Omental fat pad (tissue), 4 donors: ENCODE data around the gene TFCP2. TPM values are rescaled to one million over a fixed set of nuclear protein-coding genes. Genes with fewer than 3 reads are reported as not detected.

Source experiments
- ATAC-seq: fragments of 150-250 bp; one replicate; pipeline ENCODE4 v1.9.1; 2016; ENCODE audit warnings: mild to moderate bottlenecking, moderate library complexity; ENCODE audit not compliant: low FRiP score
- DNase-seq: peaks from one replicate; pipeline ENCODE4 v3.0.0-alpha.2; 2019; ENCODE audit warnings: low spot score
- CTCF ChIP-seq, 3 donors: fragments of 450-650 bp; IDR thresholded peaks; one replicate each; pipeline ENCODE4 v1.5.1; 2016 to 2017; ENCODE audit warnings: antibody characterized with exemption in 3 of 3, mild to moderate bottlenecking in 3 of 3, moderate library complexity in 2 of 3
- total RNA-seq, 4 donors: library from RNA; depleted of rRNA; stranded (reverse); fragments of >200 nt; gene quantifications; one replicate each; pipeline ENCODE4 v1.1.0, GENCODE V29; 2016

The TFCP2 gene
- total RNA-seq, 4 donors from 2014 or later, result 10.1 to 14.3 (median 12.2) TPM

GRCh38 chr12:51205350-51205749, 32.4 kb upstream of the TFCP2 start:
- DNase-seq, result no peak
- no peak for ATAC-seq
- no peak for TF ChIP-seq CTCF (IDR thresholded peaks at IDR 0.05)

GRCh38 chr12:51202718-51203117, 29.8 kb upstream of the TFCP2 start:
- DNase-seq (no peak), ATAC-seq (no peak)
- no peak for TF ChIP-seq CTCF (IDR thresholded peaks at IDR 0.05)

- TF ChIP-seq CTCF (IDR thresholded peaks at IDR 0.05), result no peak
- no peak for DNase-seq
- ATAC-seq, result no peak
These were observed 27.9 kb upstream of the TFCP2 start for GRCh38 chr12:51200806-51201205.

- ATAC-seq (no peak), DNase-seq (no peak)
- no peak for TF ChIP-seq CTCF (IDR thresholded peaks at IDR 0.05)
These were observed 27.2 kb upstream of the TFCP2 start for GRCh38 chr12:51200156-51200555.

GRCh38 chr12:51199366-51199945, 26.5 kb upstream of the TFCP2 start:
- ATAC-seq (no peak), DNase-seq (no peak)
- no peak for TF ChIP-seq CTCF (IDR thresholded peaks at IDR 0.05)

- ATAC-seq, result peak; percentile 7
These were observed 25.8 kb upstream of the TFCP2 start for GRCh38 chr12:51198568-51199365.

More at GRCh38 chr12:51198568-51199365, 25.8 kb upstream of the TFCP2 start:
- DNase-seq, result no peak
- no peak for TF ChIP-seq CTCF (IDR thresholded peaks at IDR 0.05)
